GM12874 (cell line): ENCODE data around the gene CPN1.

Experiments used
- CTCF ChIP-seq: IDR thresholded peaks from 2 replicates; pipeline ENCODE4 v1.5.1; 2011; ENCODE audit warnings: low read depth, mild to moderate bottlenecking, control low read depth, low read length, moderate library complexity; ENCODE audit not compliant: insufficient read depth

Gene CPN1

GRCh38 chr10:99999319-100000108, 82.2 kb downstream of the CPN1 start:
- TF ChIP-seq CTCF = no peak

- no peak for TF ChIP-seq CTCF
These were observed 82.8 kb downstream of the CPN1 start for GRCh38 chr10:99998889-99999288.

GRCh38 chr10:99996671-99997648, 84.7 kb downstream of the CPN1 start:
- TF ChIP-seq CTCF = no peak

GRCh38 chr10:99995713-99996112, 86.0 kb downstream of the CPN1 start:
- no peak for TF ChIP-seq CTCF

- no peak for TF ChIP-seq CTCF
These were observed 86.4 kb downstream of the CPN1 start for GRCh38 chr10:99995269-99995668.

- TF ChIP-seq CTCF = no peak
These were observed 86.9 kb downstream of the CPN1 start for GRCh38 chr10:99994801-99995200.
